Neuronal stem cell (in vitro differentiated cells): ENCODE measurements around the gene DOHH.
A peak's percentile ranks its signal among the peaks of the same experiment; 100 is the strongest.

Source experiments
- DNase-seq: peaks from one replicate; pipeline ENCODE4 v3.0.0-alpha.2; 2013; ENCODE audit warnings: low spot score
- H2AFZ ChIP-seq: one replicate; pipeline ENCODE4 v1.6.1; 2013; ENCODE audit warnings: mild to moderate bottlenecking, low read length, inconsistent platforms
- H2AK5ac ChIP-seq: 2 replicates; pipeline ENCODE4 v1.6.1; 2013; ENCODE audit warnings: low read depth, mild to moderate bottlenecking, inconsistent platforms, low read length, moderate library complexity, mixed read lengths
- H2BK120ac ChIP-seq: 2 replicates; pipeline ENCODE4 v1.6.1; 2013; ENCODE audit warnings: low read depth, mild to moderate bottlenecking, inconsistent platforms, low read length, moderate library complexity, mixed read lengths
- H2BK12ac ChIP-seq: one replicate; pipeline ENCODE4 v1.6.1; 2013; ENCODE audit warnings: low read length, inconsistent platforms
- H2BK15ac ChIP-seq: 2 replicates; pipeline ENCODE4 v1.6.1; 2013; ENCODE audit warnings: mild to moderate bottlenecking, low read length, inconsistent platforms, mixed read lengths
- H2BK5ac ChIP-seq: one replicate; pipeline ENCODE4 v1.6.1; 2013; ENCODE audit warnings: inconsistent platforms, mild to moderate bottlenecking, low read length, moderate library complexity
- H3K14ac ChIP-seq: one replicate; pipeline ENCODE4 v1.6.1; 2013; ENCODE audit warnings: low read length, inconsistent platforms
- H3K18ac ChIP-seq: 2 replicates; pipeline ENCODE4 v1.6.1; 2013; ENCODE audit warnings: low read length, inconsistent platforms
- H3K23ac ChIP-seq: 2 replicates; pipeline ENCODE4 v1.6.1; 2013; ENCODE audit warnings: low read depth, mild to moderate bottlenecking, mixed read lengths, low read length, inconsistent platforms; ENCODE audit not compliant: poor library complexity
- H3K27ac ChIP-seq: replicated peaks from 3 replicates; pipeline ENCODE4 v1.5.1; 2013; ENCODE audit warnings: low read length, inconsistent platforms
- H3K27me3 ChIP-seq, 3 experiments: 2 replicates each; pipeline ENCODE4 v1.6.1; 2013; ENCODE audit warnings: low read length in 3 of 3, mild to moderate bottlenecking in 2 of 3, inconsistent platforms in 1 of 3, low read depth in 1 of 3, mixed read lengths in 1 of 3, moderate library complexity in 1 of 3; ENCODE audit not compliant: control insufficient read depth in 3 of 3, insufficient read depth in 3 of 3
- H3K36me3 ChIP-seq, 2 donors: replicated peaks in 1 of 2; 2 replicates each; pipeline ENCODE4 v1.6.1; 2013; ENCODE audit warnings: low read length in 2 of 2; ENCODE audit not compliant: control insufficient read depth in 2 of 2, insufficient read depth in 2 of 2
- H3K4ac ChIP-seq: 2 replicates; pipeline ENCODE4 v1.6.1; 2013; ENCODE audit warnings: inconsistent platforms, mild to moderate bottlenecking, low read length, moderate library complexity
- H3K4me1 ChIP-seq, 2 donors: 1 replicate in 1 of 2; 2 replicates in 1 of 2; pipeline ENCODE4 v1.6.1; 2013; ENCODE audit warnings: low read length in 2 of 2, low read depth in 1 of 2; ENCODE audit not compliant: control insufficient read depth in 2 of 2, insufficient read depth in 1 of 2
- H3K4me2 ChIP-seq: one replicate; pipeline ENCODE4 v1.6.1; 2013; ENCODE audit warnings: mild to moderate bottlenecking, low read length, inconsistent platforms; ENCODE audit not compliant: insufficient read depth, poor library complexity, severe bottlenecking
- H3K4me3 ChIP-seq, 2 donors: 2 replicates each; pipeline ENCODE4 v1.5.1; 2013; ENCODE audit warnings: low read length in 2 of 2, mild to moderate bottlenecking in 2 of 2, inconsistent platforms in 1 of 2, moderate library complexity in 1 of 2
- H3K79me1 ChIP-seq: one replicate; pipeline ENCODE4 v1.6.1; 2013; ENCODE audit warnings: low read depth, mild to moderate bottlenecking, inconsistent platforms, low read length, moderate library complexity
- H3K9ac ChIP-seq: one replicate; pipeline ENCODE4 v1.6.1; 2013; ENCODE audit warnings: mild to moderate bottlenecking, low read depth, low read length, inconsistent platforms; ENCODE audit not compliant: poor library complexity
- H3K9me3 ChIP-seq, 2 donors: replicated peaks in 1 of 2; 2 replicates each; pipeline versions ENCODE3 to v1.6.1; 2013; ENCODE audit warnings: low read length in 2 of 2, mild to moderate bottlenecking in 2 of 2, inconsistent platforms in 1 of 2, low read depth in 1 of 2, mixed read lengths in 1 of 2, moderate library complexity in 1 of 2; ENCODE audit not compliant: control insufficient read depth in 2 of 2, insufficient read depth in 1 of 2
- H4K8ac ChIP-seq: one replicate; pipeline ENCODE4 v1.6.1; 2013; ENCODE audit warnings: low read depth, mild to moderate bottlenecking, inconsistent platforms, low read length, moderate library complexity
- H4K91ac ChIP-seq: one replicate; pipeline ENCODE4 v1.6.1; 2013; ENCODE audit warnings: low read length, low read depth, mild to moderate bottlenecking, inconsistent platforms; ENCODE audit not compliant: poor library complexity
- WGBS, 2 donors: extraction: QIAGEN DNeasy Blood & Tissue Kit; methylation state at CpG; one replicate each; pipeline ENCODE4 v1.1.7; 2013; ENCODE audit warnings: missing lambda C conversion rate in 2 of 2, mixed read lengths in 1 of 2; ENCODE audit not compliant: insufficient read length in 2 of 2, insufficient replicate concordance in 1 of 2; ENCODE audit errors: extremely low coverage in 2 of 2; 5-methylcytosine and 5-hydroxymethylcytosine counted together

The DOHH gene

DNA sequence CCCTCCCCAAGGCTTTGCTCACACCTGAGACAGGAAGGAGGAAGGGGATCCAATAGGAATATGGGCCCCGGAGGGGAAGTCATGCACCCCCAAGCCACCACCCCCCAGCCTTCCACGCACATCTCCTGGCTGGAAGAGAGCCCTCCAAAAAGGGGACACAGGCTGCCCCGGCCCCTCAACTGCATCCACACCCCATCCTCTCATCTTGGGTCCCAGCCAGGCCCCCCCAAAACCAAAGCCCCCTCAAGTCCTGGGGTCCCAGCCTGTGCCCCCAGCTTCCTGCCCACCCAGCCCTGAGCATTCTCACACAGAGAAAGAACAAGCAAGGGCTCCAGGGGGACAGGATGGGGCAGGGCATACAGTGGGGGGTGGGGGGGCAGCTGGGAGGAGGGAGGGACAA, 32.3 kb downstream of the DOHH start:
- no CpG with 5 or more reads among the region's 3 CpGs for WGBS, 2 donors
- no peak for DNase-seq
- H2AK5ac ChIP-seq = no peak overlapping the region

DNA sequence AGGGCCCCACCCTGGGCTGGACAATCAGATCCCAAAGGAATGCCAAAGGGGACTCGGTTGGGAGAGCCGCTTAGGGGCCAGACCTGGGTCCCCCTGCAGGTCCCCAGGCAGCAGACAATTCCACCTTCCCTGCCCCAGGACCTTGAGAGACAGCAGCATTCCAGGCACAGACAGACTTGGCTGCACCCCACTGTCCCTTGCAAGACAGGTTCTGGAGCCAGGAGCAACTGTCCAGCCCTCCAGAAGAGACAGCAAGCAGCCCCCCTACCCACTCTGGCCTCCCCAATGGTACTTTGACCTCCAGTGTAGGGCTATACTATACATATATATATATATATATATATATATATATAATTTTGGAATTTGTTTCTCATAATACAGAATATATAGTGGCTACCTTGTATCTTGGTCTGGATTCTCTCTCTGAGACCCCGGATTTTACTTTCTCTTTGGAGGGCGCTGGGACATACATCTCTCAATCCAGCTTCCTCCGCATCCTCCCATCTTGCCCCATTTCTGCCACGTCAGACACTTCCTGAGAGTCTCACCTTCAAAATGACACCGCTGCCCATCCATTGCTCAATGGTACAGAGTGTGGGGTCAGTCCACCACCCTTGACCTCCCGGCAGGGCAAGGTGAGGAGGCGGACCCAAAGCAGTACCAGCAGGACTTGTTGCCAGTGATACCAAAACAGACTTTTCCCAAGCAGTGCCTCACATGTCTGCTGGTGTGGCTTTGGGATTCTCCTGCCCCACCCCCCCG, 32.9 kb downstream of the DOHH start:
- H2BK120ac ChIP-seq = no peak overlapping the region
- WGBS, 2 donors = no CpG with 5 or more reads among the region's 10 CpGs
- no peak overlapping the region for H3K18ac ChIP-seq
- H3K4me2 ChIP-seq = no peak overlapping the region
- H3K4ac ChIP-seq = no peak overlapping the region
- H4K91ac ChIP-seq = no peak overlapping the region
- no peak overlapping the region for H4K8ac ChIP-seq
- peaks cover 2 to 5% of the 10 kb centered on the region in 2 donors for H3K4me1 ChIP-seq
- no peaks in the 10 kb centered on the region for H3K36me3 ChIP-seq
- H3K9me3 ChIP-seq = peaks cover 0 to 16% of the 10 kb centered on the region in 2 donors
- no peak overlapping the region for H3K23ac ChIP-seq
- no peak overlapping the region for H2BK12ac ChIP-seq
- H3K9ac ChIP-seq = no peak overlapping the region
- no peaks in the 10 kb centered on the region for H3K79me1 ChIP-seq
- H3K14ac ChIP-seq = no peak overlapping the region
- peaks cover 18 to 43% (median 18%) of the 10 kb centered on the region in 3 experiments for H3K27me3 ChIP-seq
- H3K27ac ChIP-seq = no peak overlapping the region
- H2AK5ac ChIP-seq = no peak overlapping the region
- H2BK15ac ChIP-seq = no peak overlapping the region
- no peak overlapping the region for H2BK5ac ChIP-seq
- no peak overlapping the region for H2AFZ ChIP-seq
- DNase-seq = no peak
- no peak overlapping the region for H3K4me3 ChIP-seq

More for the DNA sequence above, 32.3 kb downstream of the DOHH start:
- Histone ChIP-seq H3K36me3 (no peaks in the 10 kb centered on the region), H4K91ac (no peak overlapping the region), H3K27ac (no peak overlapping the region), H3K4me2 (no peak overlapping the region), H2BK15ac (no peak overlapping the region), H3K14ac (no peak overlapping the region), H3K23ac (no peak overlapping the region), H3K27me3 (peaks cover 13 to 37% (median 14%) of the 10 kb centered on the region in 3 experiments), H3K79me1 (no peaks in the 10 kb centered on the region), H2BK120ac (no peak overlapping the region), H3K4me3 (no peak overlapping the region), H2AFZ (no peak overlapping the region), H3K9ac (no peak overlapping the region), H2BK5ac (no peak overlapping the region), H3K9me3 (peaks cover 0 to 16% of the 10 kb centered on the region in 2 donors), H4K8ac (no peak overlapping the region), H3K4me1 (peaks cover 2 to 5% of the 10 kb centered on the region in 2 donors), H3K4ac (no peak overlapping the region), H3K18ac (no peak overlapping the region), H2BK12ac (no peak overlapping the region)

DNA sequence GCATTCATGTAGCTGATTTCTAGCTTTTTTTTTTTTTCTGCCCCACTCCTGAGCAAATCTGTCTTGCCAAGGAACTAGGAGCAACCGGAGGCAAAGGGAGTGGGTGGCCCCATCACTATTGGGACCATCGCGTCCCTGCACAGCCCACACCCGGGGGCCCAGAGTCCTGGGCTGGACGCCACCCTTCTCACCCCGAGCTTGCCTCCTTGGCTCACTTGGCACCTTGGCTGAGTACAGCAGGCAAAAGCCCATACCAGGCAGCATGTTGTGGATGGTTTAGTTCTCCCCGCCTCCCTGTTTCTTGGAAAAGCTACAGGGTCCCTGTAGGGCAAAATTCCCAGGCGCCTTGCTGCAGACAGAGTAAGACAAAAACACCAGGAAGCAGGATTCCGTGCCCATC, 33.8 kb downstream of the DOHH start:
- no peak overlapping the region for H3K27ac ChIP-seq
- no peak overlapping the region for H3K23ac ChIP-seq
- peaks cover 21 to 46% (median 22%) of the 10 kb centered on the region in 3 experiments for H3K27me3 ChIP-seq
- no peak overlapping the region for H3K4me3 ChIP-seq
- H3K4me2 ChIP-seq = no peak overlapping the region
- H3K18ac ChIP-seq = no peak overlapping the region
- H2BK120ac ChIP-seq = no peak overlapping the region
- WGBS, 2 donors = no CpG with 5 or more reads among the region's 9 CpGs
- no peak overlapping the region for H2AFZ ChIP-seq
- H2AK5ac ChIP-seq = no peak overlapping the region
- H2BK5ac ChIP-seq = no peak overlapping the region
- H3K14ac ChIP-seq = no peak overlapping the region
- peaks cover 2 to 5% of the 10 kb centered on the region in 2 donors for H3K4me1 ChIP-seq
- H3K9me3 ChIP-seq = peaks cover 0 to 16% of the 10 kb centered on the region in 2 donors
- H3K9ac ChIP-seq = no peak overlapping the region
- no peak overlapping the region for H2BK15ac ChIP-seq
- no peak overlapping the region for H4K8ac ChIP-seq
- no peak for DNase-seq
- H3K36me3 ChIP-seq = no peaks in the 10 kb centered on the region
- H2BK12ac ChIP-seq = peak overlapping the region; percentile 58
- H3K4ac ChIP-seq = no peak overlapping the region
- H4K91ac ChIP-seq = no peak overlapping the region
- no peaks in the 10 kb centered on the region for H3K79me1 ChIP-seq

DNA sequence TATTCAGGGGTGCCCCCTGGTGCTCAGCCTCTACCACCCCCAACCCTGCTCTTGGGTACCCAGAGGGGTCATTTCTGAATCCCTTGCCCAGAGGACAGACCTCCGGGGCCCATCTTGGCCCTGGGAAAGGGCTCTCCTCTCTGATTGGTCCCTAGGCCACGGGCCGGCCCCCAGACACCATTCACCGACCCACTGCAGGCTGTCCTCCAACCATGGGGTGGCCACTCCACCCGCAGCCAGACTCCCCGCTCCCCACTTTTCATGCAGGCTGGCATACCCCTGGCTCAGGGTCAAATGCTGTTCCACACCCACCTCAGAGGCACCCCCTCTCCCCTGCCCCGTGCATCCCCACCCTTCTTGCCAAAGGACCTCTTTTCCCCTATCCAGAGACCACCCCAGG, 34.9 kb downstream of the DOHH start:
- DNase-seq = no peak
- peaks cover 21 to 46% (median 22%) of the 10 kb centered on the region in 3 experiments for H3K27me3 ChIP-seq

More for the DNA sequence above, 34.9 kb downstream of the DOHH start:
- no peak overlapping the region for H3K4ac ChIP-seq
- no peak overlapping the region for H2AFZ ChIP-seq
- H2AK5ac ChIP-seq = no peak overlapping the region
- no peak overlapping the region for H2BK15ac ChIP-seq
- no peak overlapping the region for H3K4me3 ChIP-seq
- H3K4me1 ChIP-seq = peaks cover 2 to 5% of the 10 kb centered on the region in 2 donors
- no peak overlapping the region for H2BK120ac ChIP-seq
- no peak overlapping the region for H3K23ac ChIP-seq
- peaks cover 0 to 16% of the 10 kb centered on the region in 2 donors for H3K9me3 ChIP-seq
- H4K91ac ChIP-seq = no peak overlapping the region
- H2BK5ac ChIP-seq = no peak overlapping the region
- no peak overlapping the region for H3K14ac ChIP-seq
- no peak overlapping the region for H3K9ac ChIP-seq
- H3K4me2 ChIP-seq = peak overlapping the region; percentile 25
- no CpG with 5 or more reads among the region's 7 CpGs for WGBS, 2 donors
- H2BK12ac ChIP-seq = no peak overlapping the region
- H3K36me3 ChIP-seq = no peaks in the 10 kb centered on the region
- no peak overlapping the region for H3K18ac ChIP-seq
- no peaks in the 10 kb centered on the region for H3K79me1 ChIP-seq
- no peak overlapping the region for H3K27ac ChIP-seq
- H4K8ac ChIP-seq = no peak overlapping the region
